Measurements from ENCODE around the gene NFATC2IP. TPM values are rescaled to one million over a fixed set of nuclear protein-coding genes. Genes with fewer than 3 reads are reported as not detected.

NFATC2IP gene
- total and polyA plus RNA-seq, 2 of the 4 experiments (the other 2 are of a cell fraction) = 10.0 to 29.1 TPM

DNA sequence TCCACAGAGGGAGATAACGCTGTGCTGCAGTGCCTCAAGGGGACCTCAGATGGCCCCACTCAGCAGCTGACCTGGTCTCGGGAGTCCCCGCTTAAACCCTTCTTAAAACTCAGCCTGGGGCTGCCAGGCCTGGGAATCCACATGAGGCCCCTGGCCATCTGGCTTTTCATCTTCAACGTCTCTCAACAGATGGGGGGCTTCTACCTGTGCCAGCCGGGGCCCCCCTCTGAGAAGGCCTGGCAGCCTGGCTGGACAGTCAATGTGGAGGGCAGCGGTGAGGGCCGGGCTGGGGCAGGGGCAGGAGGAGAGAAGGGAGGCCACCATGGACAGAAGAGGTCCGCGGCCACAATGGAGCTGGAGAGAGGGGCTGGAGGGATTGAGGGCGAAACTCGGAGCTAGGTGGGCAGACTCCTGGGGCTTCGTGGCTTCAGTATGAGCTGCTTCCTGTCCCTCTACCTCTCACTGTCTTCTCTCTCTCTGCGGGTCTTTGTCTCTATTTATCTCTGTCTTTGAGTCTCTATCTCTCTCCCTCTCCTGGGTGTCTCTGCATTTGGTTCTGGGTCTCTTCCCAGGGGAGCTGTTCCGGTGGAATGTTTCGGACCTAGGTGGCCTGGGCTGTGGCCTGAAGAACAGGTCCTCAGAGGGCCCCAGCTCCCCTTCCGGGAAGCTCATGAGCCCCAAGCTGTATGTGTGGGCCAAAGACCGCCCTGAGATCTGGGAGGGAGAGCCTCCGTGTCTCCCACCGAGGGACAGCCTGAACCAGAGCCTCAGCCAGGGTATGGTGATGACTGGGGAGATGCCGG is 18.2 kb upstream of the NFATC2IP start (continued):
- no peak for TF ChIP-seq MAZ (IDR thresholded peaks at IDR 0.05; ENCODE audit: borderline replicate concordance, low read depth, low read length)

GRCh38 chr16:28933171-28933570 is 17.6 kb upstream of the NFATC2IP start:
- no peak overlapping the region for H3K9ac ChIP-seq (ENCODE audit: low read depth, low read length)
- TF ChIP-seq MAFK (IDR thresholded peaks at IDR 0.05; ENCODE audit: low read depth, low read length) (no peak), CTCF (conservative IDR thresholded peaks at IDR 0.05; ENCODE audit: low read depth, low read length) (no peak), CHD1 (IDR thresholded peaks at IDR 0.05; ENCODE audit: low read depth, low read length) (no peak), RCOR1 (IDR thresholded peaks at IDR 0.05; ENCODE audit: insufficient replicate concordance, low read length) (no peak), RAD21 (IDR thresholded peaks at IDR 0.05; ENCODE audit: low read length) (no peak), MAZ (IDR thresholded peaks at IDR 0.05; ENCODE audit: borderline replicate concordance, low read depth, low read length) (no peak), POLR2A (IDR thresholded peaks at IDR 0.05; ENCODE audit: low read depth, low read length) (no peak), BHLHE40 (IDR thresholded peaks at IDR 0.05; ENCODE audit: low read depth, low read length) (no peak), RFX5 (IDR thresholded peaks at IDR 0.05; ENCODE audit: low read depth, low read length) (no peak), FOS (IDR thresholded peaks at IDR 0.05; ENCODE audit: low read depth, low read length) (no peak), CEBPB (IDR thresholded peaks at IDR 0.05; ENCODE audit: low read depth, low read length) (no peak), MXI1 (IDR thresholded peaks at IDR 0.05; ENCODE audit: borderline replicate concordance, low read depth, low read length) (no peak), SMC3 (IDR thresholded peaks at IDR 0.05; ENCODE audit: low read depth, low read length) (no peak)
- TF ChIP-seq, protein P1, sequence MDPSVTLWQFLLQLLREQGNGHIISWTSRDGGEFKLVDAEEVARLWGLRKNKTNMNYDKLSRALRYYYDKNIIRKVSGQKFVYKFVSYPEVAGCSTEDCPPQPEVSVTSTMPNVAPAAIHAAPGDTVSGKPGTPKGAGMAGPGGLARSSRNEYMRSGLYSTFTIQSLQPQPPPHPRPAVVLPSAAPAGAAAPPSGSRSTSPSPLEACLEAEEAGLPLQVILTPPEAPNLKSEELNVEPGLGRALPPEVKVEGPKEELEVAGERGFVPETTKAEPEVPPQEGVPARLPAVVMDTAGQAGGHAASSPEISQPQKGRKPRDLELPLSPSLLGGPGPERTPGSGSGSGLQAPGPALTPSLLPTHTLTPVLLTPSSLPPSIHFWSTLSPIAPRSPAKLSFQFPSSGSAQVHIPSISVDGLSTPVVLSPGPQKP (IDR thresholded peaks at IDR 0.05; ENCODE audit: borderline replicate concordance, low read depth, low read length) = no peak

More at GRCh38 chr16:28933171-28933570, 17.6 kb upstream of the NFATC2IP start:
- ChIA-PET POLR2A (ENCODE audit: unreplicated experiment) (no interaction called here), CTCF (interaction anchor here (1.1 kb wide), 1 partner anchor 12 kb away, joined by 4 read pairs; no protein-coding TSS in a partner anchor)
- Histone ChIP-seq H3K9me1 (ENCODE audit: insufficient read depth, low read length) (no peaks in the 10 kb centered on the region), H3K9me3 (ENCODE audit: control insufficient read depth, insufficient read depth, low read length) (no peaks in the 10 kb centered on the region), H2AK5ac (ENCODE audit: low read depth, low read length) (no peak overlapping the region), H3K4me2 (ENCODE audit: low read depth, low read length) (no peak overlapping the region), H3K14ac (replicated peaks; ENCODE audit: low read depth, low read length) (no peak overlapping the region), H4K20me1 (ENCODE audit: insufficient read depth, low read length) (no peaks in the 10 kb centered on the region), H4K91ac (ENCODE audit: insufficient read depth, low read depth, low read length) (no peak overlapping the region), H4K5ac (ENCODE audit: low read depth, low read length) (no peak overlapping the region), H3K27ac (ENCODE audit: insufficient read depth, low read length) (no peak overlapping the region), H3K27me3 (ENCODE audit: control insufficient read depth, insufficient read depth, low read length) (peaks cover 7% of the 10 kb centered on the region; the same call in 1 of the 2 replicates), H3K23ac (ENCODE audit: low read depth, low read length) (no peak overlapping the region), H4K8ac (ENCODE audit: low read depth in 2 of 2, low read length in 2 of 2) (no peak overlapping the region), H2BK15ac (ENCODE audit: low read depth, low read length) (no peak overlapping the region), H2AK9ac (replicated peaks; ENCODE audit: low read depth, low read length, poor library complexity) (no peak overlapping the region), H3K4ac (ENCODE audit: low read depth, low read length) (no peak overlapping the region), H3K4me1 (ENCODE audit: control insufficient read depth, insufficient read depth, low read length) (no peaks in the 10 kb centered on the region), H3K18ac (ENCODE audit: low read depth, low read length) (no peak overlapping the region), H3K79me1 (ENCODE audit: low read depth in 1 of 2, low read length in 2 of 2) (no peaks in the 10 kb centered on the region), H2BK20ac (ENCODE audit: low read depth, low read length) (no peak overlapping the region), H3K4me3 (ENCODE audit: insufficient read depth, low read depth, low read length) (no peak overlapping the region), H2BK120ac (ENCODE audit: low read depth, low read length) (no peak overlapping the region), H3K56ac (ENCODE audit: extremely low read depth, insufficient read depth, low read length) (no peak overlapping the region), H3K36me3 (ENCODE audit: control insufficient read depth, insufficient read depth, low read length) (no peaks in the 10 kb centered on the region), H2AFZ (replicated peaks; ENCODE audit: low read length, poor library complexity) (peak overlapping the region; percentile 33), H2BK5ac (ENCODE audit: low read depth, low read length, poor library complexity, severe bottlenecking) (no peak overlapping the region)
- intact Hi-C loops (cut with micrococcal nuclease) (no loop called here), in situ Hi-C loops (cut with MboI; ENCODE audit: low sequenced_read_pairs) (no loop called here), dilution Hi-C loops (cut with HindIII; ENCODE audit: low sequenced_read_pairs, unreplicated experiment) (no loop called here)
- BruUV-seq (replicated peaks) = no TSS peak
- DNase-seq (no peak), ATAC-seq (ENCODE audit: low read depth) (no peak)
- WGBS, 2 experiments (ENCODE audit: extremely low coverage in 2 of 2, insufficient read length in 1 of 2) = no CpG with 5 or more reads among the region's 8 CpGs
